ENCODE measurements around the gene CHST12.

CHST12 gene

GRCh38 chr7:2478399-2478785, 75.0 kb downstream of the CHST12 start:
- DNase-seq (ENCODE audit: low read depth, low spot score): no peak

- DNase-seq (ENCODE audit: low read depth, low spot score): no peak
These were observed 75.4 kb downstream of the CHST12 start for GRCh38 chr7:2478800-2479199.

- no peak for DNase-seq (ENCODE audit: low read depth, low spot score)
These were observed 76.1 kb downstream of the CHST12 start for GRCh38 chr7:2479276-2480069.

- no peak for DNase-seq (ENCODE audit: low read depth, low spot score)
These were observed 76.6 kb downstream of the CHST12 start for GRCh38 chr7:2480070-2480408.

GRCh38 chr7:2481195-2481594, 77.8 kb downstream of the CHST12 start:
- no peak for DNase-seq (ENCODE audit: low read depth, low spot score)

- peak; percentile 1 for DNase-seq (ENCODE audit: low read depth, low spot score)
These were observed 79.5 kb downstream of the CHST12 start for GRCh38 chr7:2482725-2483451.

GRCh38 chr7:2483494-2483893, 80.1 kb downstream of the CHST12 start:
- peak; percentile 3 for DNase-seq (ENCODE audit: low read depth, low spot score)

GRCh38 chr7:2484868-2485267, 81.5 kb downstream of the CHST12 start:
- peak; percentile 1 for DNase-seq (ENCODE audit: low read depth, low spot score)

- DNase-seq (ENCODE audit: low read depth, low spot score): peak; percentile 0
These were observed 84.3 kb downstream of the CHST12 start for GRCh38 chr7:2487586-2488271.

- DNase-seq (ENCODE audit: low read depth, low spot score): no peak
These were observed 84.8 kb downstream of the CHST12 start for GRCh38 chr7:2488272-2488645.

- DNase-seq (ENCODE audit: low read depth, low spot score): no peak
These were observed 85.3 kb downstream of the CHST12 start for GRCh38 chr7:2488681-2489080.

GRCh38 chr7:2490181-2490651, 86.8 kb downstream of the CHST12 start:
- DNase-seq (ENCODE audit: low read depth, low spot score): no peak

- no peak for DNase-seq (ENCODE audit: low read depth, low spot score)
These were observed 88.6 kb downstream of the CHST12 start for GRCh38 chr7:2492038-2492437.

- no peak for DNase-seq (ENCODE audit: low read depth, low spot score)
These were observed 90.1 kb downstream of the CHST12 start for GRCh38 chr7:2493205-2494164.

- DNase-seq (ENCODE audit: low read depth, low spot score): no peak
These were observed 91.0 kb downstream of the CHST12 start for GRCh38 chr7:2494191-2495130.

GRCh38 chr7:2495418-2496299, 92.2 kb downstream of the CHST12 start:
- DNase-seq (ENCODE audit: low read depth, low spot score): peak; percentile 73

- DNase-seq (ENCODE audit: low read depth, low spot score): no peak
These were observed 93.0 kb downstream of the CHST12 start for GRCh38 chr7:2496375-2496774.

- DNase-seq (ENCODE audit: low read depth, low spot score): no peak
These were observed 93.7 kb downstream of the CHST12 start for GRCh38 chr7:2497065-2497464.
